Fibroblast of lung (primary cell): ENCODE data around the gene GRK5. TPM values are rescaled to one million over a fixed set of nuclear protein-coding genes. Genes with fewer than 3 reads are reported as not detected.
A peak's percentile ranks its signal among the peaks of the same experiment; 100 is the strongest.

Source experiments
- DNase-seq, 2 donors: peaks; one replicate each; pipeline versions ENCODE4 v3.0.0 to v3.0.0-alpha.2; 2010; ENCODE audit warnings: low read depth in 2 of 2
- H2AFZ ChIP-seq: 2 replicates; pipeline ENCODE4 v1.5.1; 2012; ENCODE audit warnings: low read length, control low read depth, inconsistent platforms
- H3K27ac ChIP-seq: 2 replicates; pipeline ENCODE4 v1.5.1; 2011; ENCODE audit warnings: low read length, control low read depth; ENCODE audit not compliant: insufficient read depth
- H3K27me3 ChIP-seq: 2 replicates; pipeline ENCODE4 v1.5.1; 2011; ENCODE audit warnings: mild to moderate bottlenecking, low read length; ENCODE audit not compliant: control insufficient read depth, insufficient read depth
- H3K36me3 ChIP-seq: 2 replicates; pipeline ENCODE4 v1.5.1; 2011; ENCODE audit warnings: low read length; ENCODE audit not compliant: control insufficient read depth, insufficient read depth
- H3K4me1 ChIP-seq: 2 replicates; pipeline ENCODE4 v1.5.1; 2011; ENCODE audit warnings: low read length; ENCODE audit not compliant: control insufficient read depth, insufficient read depth; ENCODE audit errors: extremely low read depth
- H3K4me2 ChIP-seq: 2 replicates; pipeline ENCODE4 v1.5.1; 2011; ENCODE audit warnings: low read length, control low read depth; ENCODE audit not compliant: insufficient read depth; ENCODE audit errors: extremely low read depth
- H3K4me3 ChIP-seq, 4 experiments: fragments of 200-600 bp in 1 of 4; sonication (generic) in 1 of 4; replicated peaks in 1 of 4; 2 replicates each; pipeline ENCODE4 v1.5.1; 2011 to 2016; ENCODE audit warnings: low read length in 4 of 4, low read depth in 3 of 4, mild to moderate bottlenecking in 3 of 4, control low read depth in 2 of 4, inconsistent platforms in 1 of 4, mixed read lengths in 1 of 4; ENCODE audit not compliant: insufficient read depth in 1 of 4; ENCODE audit errors: control extremely low read depth in 1 of 4
- H3K79me2 ChIP-seq: 2 replicates; pipeline ENCODE4 v1.5.1; 2012; ENCODE audit warnings: mild to moderate bottlenecking, low read length, inconsistent platforms; ENCODE audit not compliant: control insufficient read depth, insufficient read depth
- H3K9ac ChIP-seq: 2 replicates; pipeline ENCODE4 v1.5.1; 2011; ENCODE audit warnings: mild to moderate bottlenecking, low read length, control low read depth; ENCODE audit not compliant: insufficient read depth
- H3K9me3 ChIP-seq: 2 replicates; pipeline ENCODE4 v1.5.1; 2012; ENCODE audit warnings: low read depth, low read length; ENCODE audit not compliant: control insufficient read depth, insufficient read depth
- H4K20me1 ChIP-seq: 2 replicates; pipeline ENCODE4 v1.5.1; 2011; ENCODE audit warnings: low read length; ENCODE audit not compliant: control insufficient read depth, insufficient read depth; ENCODE audit errors: extremely low read depth
- EZH2 ChIP-seq: IDR thresholded peaks from 2 replicates; pipeline ENCODE4 v1.5.1; 2012; ENCODE audit warnings: low read length, control low read depth, mild to moderate bottlenecking; ENCODE audit errors: missing control alignments
- polyA plus RNA-seq, 2 donors: library from polyadenylated mRNA; depleted of rRNA in 1 of 2; stranded (reverse) in 1 of 2; unstranded in 1 of 2; fragments of >200 nt; gene quantifications; 2 replicates each; pipeline ENCODE4 v1.2.1, GENCODE V29; 2011 to 2012; ENCODE audit warnings: missing spikeins in 1 of 2
- total RNA-seq: library from RNA; depleted of rRNA; stranded (reverse); fragments of >200 nt; gene quantifications from 2 replicates; pipeline ENCODE4 v1.2.1, GENCODE V29; 2014
- TF ChIP-seq, protein P1 (sequence below), 2 donors: IDR thresholded peaks in 1 of 2; conservative IDR thresholded peaks in 1 of 2; 1 replicate in 1 of 2; 2 replicates in 1 of 2; pipeline ENCODE4 v1.5.1; 2011 to 2012; ENCODE audit warnings: low read length in 2 of 2, control low read depth in 1 of 2, inconsistent platforms in 1 of 2, low read depth in 1 of 2, mild to moderate bottlenecking in 1 of 2

Gene GRK5
- total and polyA plus RNA-seq, 2 donors (not counting 1 experiment from before 2014, with no cell fraction given): 24.1 to 90.3 TPM

DNA sequence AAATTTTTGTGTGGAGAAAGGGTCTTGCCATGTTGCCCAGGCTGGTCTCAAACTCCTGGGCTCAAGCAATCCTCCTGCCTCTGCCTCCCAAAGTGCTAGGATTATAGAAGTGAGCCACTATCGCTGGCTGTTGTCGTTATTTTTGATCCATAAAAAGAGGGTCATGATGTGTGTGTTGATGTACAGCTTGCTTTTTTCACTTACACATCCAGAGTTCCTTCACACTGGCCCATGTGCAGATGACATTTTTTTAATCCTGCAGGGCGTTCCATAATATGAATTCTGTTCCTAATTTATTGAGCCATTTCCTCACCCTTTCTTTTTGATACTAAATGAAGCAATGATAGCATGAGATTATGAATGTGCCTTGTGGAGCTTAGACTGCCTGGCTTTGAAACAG lies 40.8 kb downstream of the GRK5 start:
- Histone ChIP-seq H3K79me2 (peaks cover 74% of the 10 kb centered on the region), H3K4me1 (peaks cover 52% of the 10 kb centered on the region), H3K4me3 (no peak overlapping the region), H4K20me1 (no peaks in the 10 kb centered on the region), H3K27me3 (no peaks in the 10 kb centered on the region), H3K4me2 (no peak overlapping the region), H3K9me3 (no peaks in the 10 kb centered on the region), H3K27ac (peak overlapping the region; percentile 95), H3K9ac (no peak overlapping the region), H3K36me3 (no peaks in the 10 kb centered on the region), H2AFZ (no peak overlapping the region)
- no peak for TF ChIP-seq EZH2
- TF ChIP-seq, protein P1, sequence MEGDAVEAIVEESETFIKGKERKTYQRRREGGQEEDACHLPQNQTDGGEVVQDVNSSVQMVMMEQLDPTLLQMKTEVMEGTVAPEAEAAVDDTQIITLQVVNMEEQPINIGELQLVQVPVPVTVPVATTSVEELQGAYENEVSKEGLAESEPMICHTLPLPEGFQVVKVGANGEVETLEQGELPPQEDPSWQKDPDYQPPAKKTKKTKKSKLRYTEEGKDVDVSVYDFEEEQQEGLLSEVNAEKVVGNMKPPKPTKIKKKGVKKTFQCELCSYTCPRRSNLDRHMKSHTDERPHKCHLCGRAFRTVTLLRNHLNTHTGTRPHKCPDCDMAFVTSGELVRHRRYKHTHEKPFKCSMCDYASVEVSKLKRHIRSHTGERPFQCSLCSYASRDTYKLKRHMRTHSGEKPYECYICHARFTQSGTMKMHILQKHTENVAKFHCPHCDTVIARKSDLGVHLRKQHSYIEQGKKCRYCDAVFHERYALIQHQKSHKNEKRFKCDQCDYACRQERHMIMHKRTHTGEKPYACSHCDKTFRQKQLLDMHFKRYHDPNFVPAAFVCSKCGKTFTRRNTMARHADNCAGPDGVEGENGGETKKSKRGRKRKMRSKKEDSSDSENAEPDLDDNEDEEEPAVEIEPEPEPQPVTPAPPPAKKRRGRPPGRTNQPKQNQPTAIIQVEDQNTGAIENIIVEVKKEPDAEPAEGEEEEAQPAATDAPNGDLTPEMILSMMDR (conservative IDR thresholded peaks at IDR 0.05 in 1 of 2, IDR thresholded peaks at IDR 0.05 in 1 of 2; ENCODE audit: low read depth in 1 of 2, low read length in 2 of 2): no peak
- DNase-seq: no peak

DNA sequence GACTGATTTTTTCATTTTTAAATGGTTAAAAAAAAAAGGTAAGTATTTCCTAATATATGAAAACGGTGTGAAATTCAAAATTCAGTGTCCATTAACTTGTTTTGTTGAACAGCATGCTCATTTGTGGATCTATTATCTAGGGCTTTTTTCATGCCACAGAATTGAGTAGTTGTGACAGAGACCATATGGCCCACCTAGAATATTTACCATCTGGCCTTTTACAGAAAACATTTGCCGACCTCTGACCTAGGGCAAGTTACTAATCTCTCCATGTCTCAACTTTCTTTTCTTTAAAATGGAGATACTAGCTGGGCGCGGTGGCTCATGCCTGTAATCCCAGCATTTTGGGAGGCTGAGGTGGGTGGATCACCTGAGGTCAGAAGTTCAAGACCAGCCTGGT lies 41.3 kb downstream of the GRK5 start:
- Histone ChIP-seq H3K4me1 (peaks cover 55% of the 10 kb centered on the region), H4K20me1 (no peaks in the 10 kb centered on the region), H3K9ac (no peak overlapping the region), H3K36me3 (no peaks in the 10 kb centered on the region), H3K27ac (peak overlapping the region; percentile 95), H3K4me2 (no peak overlapping the region), H3K9me3 (no peaks in the 10 kb centered on the region), H3K79me2 (peaks cover 71% of the 10 kb centered on the region), H3K27me3 (no peaks in the 10 kb centered on the region), H2AFZ (no peak overlapping the region), H3K4me3 (no peak overlapping the region)
- TF ChIP-seq, protein P1 (conservative IDR thresholded peaks at IDR 0.05 in 1 of 2, IDR thresholded peaks at IDR 0.05 in 1 of 2; ENCODE audit: low read depth in 1 of 2, low read length in 2 of 2): no peak
- no peak for TF ChIP-seq EZH2
- no peak for DNase-seq

DNA sequence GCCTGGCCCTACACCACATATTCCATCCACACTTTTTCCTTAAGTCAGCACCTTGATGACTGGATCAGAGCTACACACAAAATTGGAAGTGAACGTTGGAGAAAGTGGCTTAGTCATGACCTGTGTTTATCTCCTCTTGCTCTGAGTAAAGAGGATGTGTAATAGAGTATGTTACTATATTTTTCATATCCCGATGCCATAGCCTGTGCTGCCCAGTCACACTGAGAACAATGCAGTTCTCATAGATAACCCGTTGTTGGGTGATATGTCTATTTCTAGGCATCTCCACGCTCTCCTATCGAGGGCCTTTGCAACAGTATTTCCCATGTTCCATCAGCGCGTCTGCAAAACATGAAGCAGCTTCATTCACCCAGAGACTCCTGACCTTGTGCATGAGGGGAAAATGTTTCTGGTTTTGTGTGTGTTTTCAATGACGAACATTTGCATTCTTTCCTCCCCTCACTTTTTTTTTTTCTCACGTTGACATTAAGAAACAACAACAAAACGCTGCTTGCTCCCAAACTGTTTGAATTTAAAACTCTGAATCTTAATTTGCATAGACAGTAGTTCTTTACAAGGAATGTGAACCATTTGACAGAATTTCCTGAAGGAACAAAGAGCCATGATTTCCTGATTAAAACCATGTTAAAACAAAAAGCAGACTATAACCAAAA lies 43.4 kb downstream of the GRK5 start:
- Histone ChIP-seq H3K9ac (peak overlapping the region; percentile 44), H3K79me2 (peaks cover 71% of the 10 kb centered on the region), H3K27me3 (no peaks in the 10 kb centered on the region), H3K4me3 (no peak overlapping the region), H4K20me1 (no peaks in the 10 kb centered on the region), H2AFZ (no peak overlapping the region), H3K36me3 (no peaks in the 10 kb centered on the region), H3K27ac (peak overlapping the region; percentile 92), H3K4me1 (peaks cover 69% of the 10 kb centered on the region), H3K4me2 (peak overlapping the region; percentile 88), H3K9me3 (no peaks in the 10 kb centered on the region)
- no peak for TF ChIP-seq EZH2
- TF ChIP-seq, protein P1 (conservative IDR thresholded peaks at IDR 0.05 in 1 of 2, IDR thresholded peaks at IDR 0.05 in 1 of 2; ENCODE audit: low read depth in 1 of 2, low read length in 2 of 2): no peak
- DNase-seq: peak; percentile 87 to 95
